ENCODE measurements around the gene MPND.

MPND gene

DNA sequence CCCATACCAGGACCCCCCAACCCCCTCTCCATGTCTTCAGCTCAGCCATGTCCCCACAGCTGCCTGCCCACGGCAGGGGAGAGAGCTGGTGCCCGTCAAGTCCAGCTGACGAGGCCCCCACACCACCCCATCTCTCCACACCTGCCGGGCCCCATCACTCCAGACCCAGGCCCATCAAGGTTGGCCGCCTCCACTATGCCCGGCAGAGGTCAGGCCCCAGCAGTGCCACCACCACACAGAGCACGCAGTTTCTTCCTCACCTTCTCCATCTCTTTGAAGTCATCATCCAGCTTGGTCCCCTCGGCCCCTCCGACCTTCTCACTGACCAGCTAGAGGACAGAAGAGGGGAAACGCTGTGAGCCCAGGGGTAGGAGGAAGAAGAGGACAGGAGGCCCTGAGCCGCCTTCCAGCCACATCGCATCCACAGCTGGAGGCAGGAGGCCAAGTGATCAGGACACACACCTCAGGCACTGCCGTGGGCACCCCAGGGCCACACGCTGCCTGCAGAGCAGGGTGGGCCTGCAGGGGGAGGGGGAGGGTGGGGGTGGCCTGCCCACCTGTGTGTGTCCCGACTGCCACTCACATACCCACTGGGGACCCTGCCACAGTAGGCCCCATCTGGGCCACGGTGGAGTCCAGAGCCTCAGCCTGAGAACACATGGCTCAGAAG lies 23.4 kb downstream of the MPND start:
- no peak overlapping the region for H3K4me3 ChIP-seq (ENCODE audit: insufficient read depth, low read depth, low read length)
- 96% methylated on average over 16 of the region's 16 CpGs for WGBS, 2 experiments
- H3K27ac ChIP-seq (ENCODE audit: insufficient read depth, low read depth, low read length, poor library complexity, severe bottlenecking) = no peak overlapping the region
- H3K36me3 ChIP-seq (ENCODE audit: control insufficient read depth, insufficient read depth, low read length) = peaks cover 11% of the 10 kb centered on the region
- no peaks in the 10 kb centered on the region for H3K27me3 ChIP-seq (ENCODE audit: control insufficient read depth, insufficient read depth, low read length, poor library complexity, severe bottlenecking)
- H3K9me3 ChIP-seq (ENCODE audit: control insufficient read depth, low read length) = no peaks in the 10 kb centered on the region
- peaks cover 23% of the 10 kb centered on the region for H3K4me1 ChIP-seq (ENCODE audit: control insufficient read depth, insufficient read depth, low read length)

DNA sequence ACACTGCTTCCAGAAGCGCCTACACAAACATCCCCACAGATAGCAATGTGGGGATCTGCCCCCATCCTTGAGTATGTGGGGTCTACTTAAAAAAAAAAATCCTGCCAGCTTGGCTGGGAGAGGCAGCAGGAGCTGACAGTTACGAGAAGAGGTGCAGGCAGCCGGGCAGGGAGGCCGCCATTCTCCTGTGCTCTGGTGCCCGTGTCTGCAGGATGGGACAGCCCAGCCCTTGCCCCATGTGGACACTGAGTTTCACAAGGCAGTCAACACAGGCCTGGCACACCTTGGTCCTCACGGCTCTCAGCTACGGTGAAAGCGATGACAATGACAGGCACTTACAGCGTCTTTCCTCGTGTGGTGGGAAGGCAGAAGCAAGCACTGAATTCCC lies 24.0 kb downstream of the MPND start:
- WGBS, 2 experiments = 95 to 97% methylated on average over 10 of the region's 10 CpGs
- Histone ChIP-seq H3K27me3 (ENCODE audit: control insufficient read depth, insufficient read depth, low read length, poor library complexity, severe bottlenecking) (no peaks in the 10 kb centered on the region), H3K27ac (ENCODE audit: insufficient read depth, low read depth, low read length, poor library complexity, severe bottlenecking) (no peak overlapping the region), H3K9me3 (ENCODE audit: control insufficient read depth, low read length) (no peaks in the 10 kb centered on the region), H3K36me3 (ENCODE audit: control insufficient read depth, insufficient read depth, low read length) (peaks cover 9% of the 10 kb centered on the region), H3K4me1 (ENCODE audit: control insufficient read depth, insufficient read depth, low read length) (peaks cover 21% of the 10 kb centered on the region), H3K4me3 (ENCODE audit: insufficient read depth, low read depth, low read length) (no peak overlapping the region)

DNA sequence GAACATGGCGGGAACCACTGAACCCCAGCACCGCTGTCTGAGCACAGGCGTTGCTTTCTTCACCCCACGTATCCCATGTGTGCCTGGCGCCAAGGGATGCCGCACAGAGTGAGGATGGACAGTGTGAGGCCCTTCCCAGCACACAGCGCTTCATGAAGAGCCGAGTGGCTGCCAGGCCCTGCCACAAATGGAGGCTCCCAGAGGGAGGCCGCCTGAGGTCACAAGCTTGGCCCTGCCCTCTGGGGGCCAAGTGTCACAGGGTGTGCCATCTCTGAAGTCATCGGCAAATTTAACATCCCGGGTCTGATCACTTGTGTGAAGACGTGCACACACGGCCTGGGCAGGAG lies 24.4 kb downstream of the MPND start:
- no peaks in the 10 kb centered on the region for H3K27me3 ChIP-seq (ENCODE audit: control insufficient read depth, insufficient read depth, low read length, poor library complexity, severe bottlenecking)
- no peaks in the 10 kb centered on the region for H3K9me3 ChIP-seq (ENCODE audit: control insufficient read depth, low read length)
- H3K4me3 ChIP-seq (ENCODE audit: insufficient read depth, low read depth, low read length) = no peak overlapping the region
- WGBS, 2 experiments = 95% methylated on average over 13 of the region's 13 CpGs
- peaks cover 6% of the 10 kb centered on the region for H3K36me3 ChIP-seq (ENCODE audit: control insufficient read depth, insufficient read depth, low read length)
- H3K27ac ChIP-seq (ENCODE audit: insufficient read depth, low read depth, low read length, poor library complexity, severe bottlenecking) = no peak overlapping the region
- H3K4me1 ChIP-seq (ENCODE audit: control insufficient read depth, insufficient read depth, low read length) = peaks cover 21% of the 10 kb centered on the region

DNA sequence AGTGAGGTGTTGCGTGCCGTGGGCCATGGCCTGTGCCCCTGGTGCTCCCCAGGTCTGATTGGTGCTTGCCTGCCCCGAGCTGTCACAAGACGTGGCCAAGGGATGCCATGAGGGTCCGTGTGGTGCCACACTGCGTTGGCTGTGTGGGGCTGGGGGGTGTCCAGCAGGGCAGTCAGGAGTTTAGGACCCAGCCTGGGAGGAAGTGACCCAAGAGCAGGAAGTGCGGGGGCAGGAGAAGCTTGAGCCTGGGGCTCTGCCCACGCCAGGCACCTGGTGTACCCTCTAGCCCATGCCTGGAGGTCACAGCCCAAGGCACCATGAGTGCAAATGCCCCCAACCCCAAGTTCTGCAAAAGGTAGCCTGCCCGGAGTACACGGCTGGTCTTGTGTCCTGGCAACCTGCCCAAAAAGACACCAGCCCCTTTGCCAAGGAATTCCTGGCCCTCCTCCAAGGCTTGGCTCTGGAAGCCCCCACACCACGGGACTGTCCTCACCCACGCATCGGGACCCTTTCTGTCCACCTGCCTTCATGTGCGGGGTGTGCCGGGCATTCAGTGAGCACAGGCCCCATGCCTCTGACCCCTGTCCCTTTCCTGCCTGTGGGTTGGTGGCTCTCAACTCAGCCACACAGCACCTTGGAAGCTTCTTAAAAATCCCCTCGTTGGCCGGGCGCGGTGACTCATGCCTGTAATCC lies 24.9 kb downstream of the MPND start:
- H3K9me3 ChIP-seq (ENCODE audit: control insufficient read depth, low read length) = no peaks in the 10 kb centered on the region
- H3K4me3 ChIP-seq (ENCODE audit: insufficient read depth, low read depth, low read length) = no peak overlapping the region
- no peaks in the 10 kb centered on the region for H3K27me3 ChIP-seq (ENCODE audit: control insufficient read depth, insufficient read depth, low read length, poor library complexity, severe bottlenecking)
- WGBS, 2 experiments = 91% methylated on average over 19 of the region's 19 CpGs
- peaks cover 6% of the 10 kb centered on the region for H3K36me3 ChIP-seq (ENCODE audit: control insufficient read depth, insufficient read depth, low read length)
- H3K4me1 ChIP-seq (ENCODE audit: control insufficient read depth, insufficient read depth, low read length) = peaks cover 21% of the 10 kb centered on the region
- H3K27ac ChIP-seq (ENCODE audit: insufficient read depth, low read depth, low read length, poor library complexity, severe bottlenecking) = no peak overlapping the region

DNA sequence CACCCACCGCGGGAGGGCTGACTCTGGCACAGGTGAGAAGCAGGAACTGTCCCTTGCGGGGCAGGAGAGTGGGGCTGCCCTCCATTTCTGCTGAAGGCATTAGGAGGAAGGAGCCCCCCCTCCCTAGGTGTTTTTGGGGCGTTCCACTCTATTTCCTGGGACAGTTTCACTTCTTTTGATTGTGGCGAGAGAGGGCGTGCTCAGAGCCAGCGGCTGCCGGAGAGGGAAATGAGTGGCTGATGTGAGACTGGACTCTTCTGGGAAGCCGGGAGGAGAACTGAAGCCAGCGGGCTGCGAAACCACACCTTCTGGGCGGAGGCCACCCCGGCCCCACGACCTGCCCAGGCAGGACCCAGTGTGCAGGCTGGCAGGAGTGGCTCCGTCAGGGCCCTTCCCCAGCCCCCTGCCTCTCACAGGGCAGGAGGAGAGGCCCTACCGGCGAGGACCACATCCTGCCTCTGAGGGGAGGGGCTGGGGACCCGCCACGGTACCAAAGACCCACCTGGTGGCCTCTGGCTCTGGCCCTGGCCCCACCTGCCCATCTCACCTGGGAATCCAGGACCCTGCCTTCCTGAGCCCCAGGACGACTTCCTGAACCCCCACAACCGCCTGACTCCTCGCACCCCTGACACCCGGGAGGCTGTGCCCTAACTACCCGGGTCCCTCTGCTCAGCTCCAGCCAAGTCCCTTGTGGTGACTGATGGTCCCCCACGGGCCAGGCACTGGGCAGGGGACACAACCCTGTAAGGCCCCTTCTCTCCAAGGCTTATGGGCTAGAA lies 25.9 kb downstream of the MPND start:
- Histone ChIP-seq H3K9me3 (ENCODE audit: control insufficient read depth, low read length) (no peaks in the 10 kb centered on the region), H3K27me3 (ENCODE audit: control insufficient read depth, insufficient read depth, low read length, poor library complexity, severe bottlenecking) (no peaks in the 10 kb centered on the region), H3K36me3 (ENCODE audit: control insufficient read depth, insufficient read depth, low read length) (no peaks in the 10 kb centered on the region), H3K4me1 (ENCODE audit: control insufficient read depth, insufficient read depth, low read length) (peaks cover 23% of the 10 kb centered on the region), H3K27ac (ENCODE audit: insufficient read depth, low read depth, low read length, poor library complexity, severe bottlenecking) (peak overlapping the region; percentile 60), H3K4me3 (ENCODE audit: insufficient read depth, low read depth, low read length) (no peak overlapping the region)
- 71 to 72% methylated on average over 25 of the region's 25 CpGs for WGBS, 2 experiments

DNA sequence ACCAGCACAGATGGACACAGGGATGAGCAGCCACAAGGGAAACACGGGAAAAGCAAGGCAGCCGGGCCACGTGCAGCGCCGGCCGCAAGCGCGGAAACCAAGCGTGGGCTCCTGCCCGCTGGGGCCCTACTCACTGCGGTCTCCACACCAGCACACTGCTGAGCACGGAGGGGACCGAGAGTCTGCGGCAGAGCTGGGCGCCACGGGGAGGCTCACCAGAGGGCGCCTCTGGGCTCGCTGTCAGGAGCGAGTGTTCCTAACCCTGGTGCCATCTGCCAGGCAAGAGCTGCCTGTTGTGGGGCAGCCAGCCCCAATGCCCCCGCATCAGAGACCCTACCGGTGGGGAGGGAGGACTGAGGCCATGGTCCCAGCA lies 26.5 kb downstream of the MPND start:
- Histone ChIP-seq H3K36me3 (ENCODE audit: control insufficient read depth, insufficient read depth, low read length) (no peaks in the 10 kb centered on the region), H3K4me1 (ENCODE audit: control insufficient read depth, insufficient read depth, low read length) (peaks cover 29% of the 10 kb centered on the region), H3K4me3 (ENCODE audit: insufficient read depth, low read depth, low read length) (no peak overlapping the region), H3K27me3 (ENCODE audit: control insufficient read depth, insufficient read depth, low read length, poor library complexity, severe bottlenecking) (no peaks in the 10 kb centered on the region), H3K9me3 (ENCODE audit: control insufficient read depth, low read length) (no peaks in the 10 kb centered on the region), H3K27ac (ENCODE audit: insufficient read depth, low read depth, low read length, poor library complexity, severe bottlenecking) (peak overlapping the region; percentile 60)
- 75 to 78% methylated on average over 21 of the region's 21 CpGs for WGBS, 2 experiments

DNA sequence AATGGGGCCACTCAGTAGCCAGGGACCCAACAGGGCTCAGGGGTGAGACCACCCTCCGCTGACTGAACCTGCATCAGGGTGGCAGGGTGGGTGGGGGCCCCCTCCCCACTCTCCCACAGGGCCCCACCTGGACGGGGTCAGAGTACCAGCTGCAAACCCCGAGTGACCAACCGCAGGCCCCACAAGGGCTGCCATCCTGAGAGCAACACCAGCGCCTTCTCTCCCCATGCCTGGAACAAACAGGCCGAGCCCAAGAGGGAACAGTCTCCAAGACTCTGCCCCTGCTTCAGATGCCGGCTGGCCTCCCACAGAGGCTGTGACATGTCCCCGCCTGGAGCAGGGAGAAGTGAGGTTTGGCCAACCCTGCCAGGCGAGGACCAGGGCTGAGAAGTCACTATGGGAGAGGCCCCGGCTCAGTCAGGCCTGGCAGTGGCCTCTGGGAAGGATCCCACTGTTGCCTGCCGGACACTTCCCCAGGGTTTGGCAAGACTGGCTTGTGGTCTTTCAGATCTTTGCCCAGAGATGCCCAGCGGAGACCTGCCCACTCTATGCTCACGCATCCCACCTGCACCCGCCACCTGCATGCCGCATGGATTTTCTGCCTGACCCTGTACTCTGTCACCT lies 27.2 kb downstream of the MPND start:
- 90 to 93% methylated on average over 15 of the region's 15 CpGs for WGBS, 2 experiments
- no peak overlapping the region for H3K27ac ChIP-seq (ENCODE audit: insufficient read depth, low read depth, low read length, poor library complexity, severe bottlenecking)
- H3K9me3 ChIP-seq (ENCODE audit: control insufficient read depth, low read length) = no peaks in the 10 kb centered on the region
- H3K27me3 ChIP-seq (ENCODE audit: control insufficient read depth, insufficient read depth, low read length, poor library complexity, severe bottlenecking) = no peaks in the 10 kb centered on the region
- H3K36me3 ChIP-seq (ENCODE audit: control insufficient read depth, insufficient read depth, low read length) = no peaks in the 10 kb centered on the region
- H3K4me1 ChIP-seq (ENCODE audit: control insufficient read depth, insufficient read depth, low read length) = peaks cover 35% of the 10 kb centered on the region
- no peak overlapping the region for H3K4me3 ChIP-seq (ENCODE audit: insufficient read depth, low read depth, low read length)

DNA sequence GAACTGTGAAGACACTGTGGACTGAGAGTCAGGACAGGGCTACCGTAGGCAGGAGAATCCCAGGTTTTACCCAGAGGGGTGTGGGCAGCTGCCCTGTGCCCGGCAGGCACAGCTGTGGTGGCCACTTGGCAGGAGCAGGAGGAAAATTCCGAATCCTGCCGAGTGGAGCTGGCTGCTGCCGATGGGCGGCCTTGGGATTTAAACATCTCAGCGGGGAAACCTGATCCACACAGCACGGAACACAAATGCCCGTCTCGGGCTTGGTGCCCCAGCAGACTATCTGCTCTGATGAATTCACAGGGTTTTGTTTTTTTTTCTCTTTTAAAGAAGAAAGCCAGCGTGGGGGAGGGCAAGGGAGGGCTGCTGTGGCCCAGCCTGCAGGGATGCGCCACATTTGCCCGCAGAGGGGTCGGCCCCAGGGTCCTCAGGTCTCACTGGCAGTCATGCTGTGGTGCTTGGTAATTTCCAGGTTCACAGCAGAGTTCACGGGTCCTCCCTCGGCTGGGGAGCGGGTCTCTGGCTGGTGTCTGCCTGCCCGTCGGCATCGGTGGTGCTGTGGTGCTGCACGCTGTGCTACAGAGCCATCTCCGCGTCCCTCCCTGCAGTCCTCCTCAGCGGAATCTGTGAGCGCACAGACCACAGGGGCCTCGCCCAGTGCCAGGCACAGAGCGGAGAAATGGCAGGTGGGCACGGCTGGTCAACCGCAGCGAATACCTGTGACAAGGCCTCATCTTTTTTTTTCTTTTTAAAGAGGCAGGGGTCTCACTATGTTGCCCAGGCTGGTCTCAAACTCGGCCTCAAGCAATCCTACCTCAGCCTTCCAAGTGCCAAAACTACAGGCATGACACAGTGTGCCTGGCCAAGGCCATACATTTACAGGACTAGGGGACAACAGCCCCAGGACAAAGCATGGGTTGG lies 28.1 kb downstream of the MPND start:
- Histone ChIP-seq H3K27me3 (ENCODE audit: control insufficient read depth, insufficient read depth, low read length, poor library complexity, severe bottlenecking) (no peaks in the 10 kb centered on the region), H3K36me3 (ENCODE audit: control insufficient read depth, insufficient read depth, low read length) (no peaks in the 10 kb centered on the region), H3K4me1 (ENCODE audit: control insufficient read depth, insufficient read depth, low read length) (peaks cover 45% of the 10 kb centered on the region), H3K4me3 (ENCODE audit: insufficient read depth, low read depth, low read length) (no peak overlapping the region), H3K9me3 (ENCODE audit: control insufficient read depth, low read length) (no peaks in the 10 kb centered on the region), H3K27ac (ENCODE audit: insufficient read depth, low read depth, low read length, poor library complexity, severe bottlenecking) (no peak overlapping the region)
- 86 to 88% methylated on average over 31 of the region's 31 CpGs for WGBS, 2 experiments

DNA sequence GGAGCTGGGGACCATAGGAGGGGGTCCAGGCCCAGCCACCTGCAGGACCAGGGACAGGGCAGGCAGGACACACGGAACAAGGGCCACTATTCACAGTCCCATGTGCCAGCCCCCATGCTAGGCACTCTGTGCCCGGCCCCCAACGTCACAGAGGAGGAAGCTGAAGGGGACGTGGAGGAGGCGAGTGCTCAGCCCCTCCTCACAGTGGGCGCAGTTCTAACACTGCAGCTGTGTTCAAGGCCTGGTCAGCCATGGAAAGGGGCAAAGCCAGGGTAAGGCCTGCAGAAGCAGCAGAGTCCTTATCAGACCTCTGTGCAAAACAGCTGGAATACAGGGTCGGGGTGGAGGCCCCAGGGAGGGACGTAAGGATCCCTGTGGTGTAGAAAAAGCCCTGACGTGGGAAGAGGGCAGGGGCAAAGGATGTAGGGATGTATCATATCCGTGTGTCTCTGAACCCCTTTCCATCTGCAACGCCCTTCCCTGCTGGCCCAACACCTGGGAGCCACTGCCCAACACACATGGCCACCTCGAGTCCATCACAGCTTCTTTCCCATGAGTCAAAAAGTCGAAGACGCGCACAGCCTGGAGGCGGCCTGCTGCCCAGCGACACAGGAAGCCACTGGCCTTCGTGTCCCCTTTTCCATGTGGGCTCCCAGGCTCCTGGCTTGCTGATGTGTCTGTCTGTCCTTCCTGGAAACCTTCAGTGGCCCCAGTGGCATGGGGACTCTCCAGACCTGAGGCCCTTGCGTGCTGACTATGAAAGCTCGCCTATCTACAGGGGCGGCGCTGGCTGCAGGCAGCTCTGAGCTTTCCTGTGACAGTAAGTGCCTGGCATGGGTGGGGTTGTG lies 29.0 kb downstream of the MPND start:
- Histone ChIP-seq H3K9me3 (ENCODE audit: control insufficient read depth, low read length) (no peaks in the 10 kb centered on the region), H3K27me3 (ENCODE audit: control insufficient read depth, insufficient read depth, low read length, poor library complexity, severe bottlenecking) (no peaks in the 10 kb centered on the region), H3K36me3 (ENCODE audit: control insufficient read depth, insufficient read depth, low read length) (no peaks in the 10 kb centered on the region), H3K27ac (ENCODE audit: insufficient read depth, low read depth, low read length, poor library complexity, severe bottlenecking) (no peak overlapping the region), H3K4me3 (ENCODE audit: insufficient read depth, low read depth, low read length) (no peak overlapping the region), H3K4me1 (ENCODE audit: control insufficient read depth, insufficient read depth, low read length) (peaks cover 54% of the 10 kb centered on the region)
- 93 to 94% methylated on average over 22 of the region's 22 CpGs for WGBS, 2 experiments
